ENCODE data around the gene SON. TPM values are rescaled to one million over a fixed set of nuclear protein-coding genes. Genes with fewer than 3 reads are reported as not detected.

SON gene
- total and polyA plus RNA-seq, 2 of the 13 experiments (the other 11 are each of a cell fraction or from before 2014, with no cell fraction given): 61.3 to 78.3 TPM

DNA sequence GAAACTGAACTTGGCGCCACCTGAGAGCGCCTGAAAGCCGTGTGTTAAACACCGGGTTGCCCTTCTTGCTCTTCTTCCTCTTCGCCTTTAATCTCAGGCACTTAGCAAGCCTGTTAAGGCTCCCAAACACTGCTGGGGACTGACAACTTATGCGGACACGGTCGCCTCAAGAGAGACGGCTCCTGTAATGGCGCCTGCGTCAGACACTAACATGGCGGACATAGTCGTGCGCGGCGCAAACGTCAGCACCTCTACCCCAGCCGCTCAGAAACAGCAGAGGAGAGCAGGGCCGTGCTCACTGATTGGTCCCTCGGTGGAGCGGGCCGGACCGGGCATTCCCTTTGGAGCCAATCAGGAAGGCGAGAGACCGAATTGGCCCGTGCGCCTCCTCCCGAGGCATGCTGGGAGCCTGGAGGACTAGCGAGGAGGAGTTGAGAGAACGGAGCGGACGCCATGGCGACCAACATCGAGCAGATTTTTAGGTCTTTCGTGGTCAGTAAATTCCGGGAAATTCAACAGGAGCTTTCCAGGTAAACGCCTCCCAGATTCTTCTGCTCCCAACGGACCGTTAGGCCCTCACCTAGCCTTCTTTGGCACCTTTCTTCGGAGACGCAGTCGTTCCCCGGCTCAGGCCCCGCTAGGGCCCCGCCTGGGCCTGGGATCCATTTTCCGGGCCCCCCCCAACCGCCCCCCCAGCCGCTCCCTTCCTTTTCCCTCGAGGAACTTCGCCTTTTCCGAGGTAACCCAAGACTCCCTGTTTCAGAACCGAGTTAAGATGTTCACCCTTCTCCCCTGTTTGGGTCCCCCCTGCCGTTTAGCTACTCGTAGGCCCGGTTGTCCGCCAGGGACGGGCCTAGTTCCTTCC, at the start of gene SON (continued):
- TF ChIP-seq DMAP1 (CRISPR knock-in tag; IDR thresholded peaks at IDR 0.05) (peak; percentile 91), CBFB (CRISPR knock-in tag; IDR thresholded peaks at IDR 0.05) (no peak), REXO4 (CRISPR knock-in tag; IDR thresholded peaks at IDR 0.05; ENCODE audit: borderline replicate concordance) (no peak), ZNF337 (CRISPR knock-in tag; IDR thresholded peaks at IDR 0.05; ENCODE audit: borderline replicate concordance, low read depth) (no peak), KDM5B (CRISPR knock-in tag; IDR thresholded peaks at IDR 0.05; ENCODE audit: borderline replicate concordance) (no peak), HDAC6 (IDR thresholded peaks at IDR 0.05; ENCODE audit: low read depth, low read length) (no peak), ZFP36L1 (CRISPR knock-in tag; IDR thresholded peaks at IDR 0.05) (no peak), ZNF343 (CRISPR knock-in tag; IDR thresholded peaks at IDR 0.05) (no peak), CHCHD3 (CRISPR knock-in tag; IDR thresholded peaks at IDR 0.05) (peak; percentile 12; the same call in 1 of the 2 replicates), MTA3 (CRISPR knock-in tag; IDR thresholded peaks at IDR 0.05) (no peak), ZNF652 (CRISPR knock-in tag; IDR thresholded peaks at IDR 0.05; ENCODE audit: borderline replicate concordance, low read depth) (no peak), KLF13 (CRISPR knock-in tag; IDR thresholded peaks at IDR 0.05) (no peak), NRL (CRISPR knock-in tag; IDR thresholded peaks at IDR 0.05; ENCODE audit: borderline replicate concordance) (0 out of 2 replicates have a peak, but pooled peaks have one; percentile 11), ZSCAN9 (CRISPR knock-in tag; IDR thresholded peaks at IDR 0.05; ENCODE audit: borderline replicate concordance) (no peak), ZNF772 (CRISPR knock-in tag; IDR thresholded peaks at IDR 0.05) (no peak; the same call in none of the 2 replicates), ZMYM4 (CRISPR knock-in tag; IDR thresholded peaks at IDR 0.05) (peak; percentile 67), CCDC6 (CRISPR knock-in tag; IDR thresholded peaks at IDR 0.05) (peak; percentile 73; the same call in 1 of the 2 replicates), TBX2 (CRISPR knock-in tag; IDR thresholded peaks at IDR 0.05; ENCODE audit: borderline replicate concordance) (peak; percentile 55)
- TF ChIP-seq, protein P1, sequence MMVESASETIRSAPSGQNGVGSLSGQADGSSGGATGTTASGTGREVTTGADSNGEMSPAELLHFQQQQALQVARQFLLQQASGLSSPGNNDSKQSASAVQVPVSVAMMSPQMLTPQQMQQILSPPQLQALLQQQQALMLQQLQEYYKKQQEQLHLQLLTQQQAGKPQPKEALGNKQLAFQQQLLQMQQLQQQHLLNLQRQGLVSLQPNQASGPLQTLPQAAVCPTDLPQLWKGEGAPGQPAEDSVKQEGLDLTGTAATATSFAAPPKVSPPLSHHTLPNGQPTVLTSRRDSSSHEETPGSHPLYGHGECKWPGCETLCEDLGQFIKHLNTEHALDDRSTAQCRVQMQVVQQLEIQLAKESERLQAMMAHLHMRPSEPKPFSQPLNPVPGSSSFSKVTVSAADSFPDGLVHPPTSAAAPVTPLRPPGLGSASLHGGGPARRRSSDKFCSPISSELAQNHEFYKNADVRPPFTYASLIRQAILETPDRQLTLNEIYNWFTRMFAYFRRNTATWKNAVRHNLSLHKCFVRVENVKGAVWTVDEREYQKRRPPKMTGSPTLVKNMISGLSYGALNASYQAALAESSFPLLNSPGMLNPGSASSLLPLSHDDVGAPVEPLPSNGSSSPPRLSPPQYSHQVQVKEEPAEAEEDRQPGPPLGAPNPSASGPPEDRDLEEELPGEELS (CRISPR knock-in tag; IDR thresholded peaks at IDR 0.05): 0 out of 2 replicates have a peak, but pooled peaks have one; percentile 2
- TF ChIP-seq, protein P2, sequence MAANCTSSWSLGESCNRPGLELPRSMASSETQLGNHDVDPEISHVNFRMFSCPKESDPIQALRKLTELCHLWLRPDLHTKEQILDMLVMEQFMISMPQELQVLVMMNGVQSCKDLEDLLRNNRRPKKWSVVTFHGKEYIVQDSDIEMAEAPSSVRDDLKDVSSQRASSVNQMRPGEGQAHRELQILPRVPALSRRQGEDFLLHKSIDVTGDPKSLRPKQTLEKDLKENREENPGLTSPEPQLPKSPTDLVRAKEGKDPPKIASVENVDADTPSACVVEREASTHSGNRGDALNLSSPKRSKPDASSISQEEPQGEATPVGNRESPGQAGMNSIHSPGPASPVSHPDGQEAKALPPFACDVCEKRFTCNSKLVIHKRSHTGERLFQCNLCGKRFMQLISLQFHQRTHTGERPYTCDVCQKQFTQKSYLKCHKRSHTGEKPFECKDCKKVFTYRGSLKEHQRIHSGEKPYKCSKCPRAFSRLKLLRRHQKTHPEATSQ (CRISPR knock-in tag; IDR thresholded peaks at IDR 0.05; ENCODE audit: borderline replicate concordance): 0 out of 2 replicates have a peak, but pooled peaks have one; percentile 48
- TF ChIP-seq, protein P3, sequence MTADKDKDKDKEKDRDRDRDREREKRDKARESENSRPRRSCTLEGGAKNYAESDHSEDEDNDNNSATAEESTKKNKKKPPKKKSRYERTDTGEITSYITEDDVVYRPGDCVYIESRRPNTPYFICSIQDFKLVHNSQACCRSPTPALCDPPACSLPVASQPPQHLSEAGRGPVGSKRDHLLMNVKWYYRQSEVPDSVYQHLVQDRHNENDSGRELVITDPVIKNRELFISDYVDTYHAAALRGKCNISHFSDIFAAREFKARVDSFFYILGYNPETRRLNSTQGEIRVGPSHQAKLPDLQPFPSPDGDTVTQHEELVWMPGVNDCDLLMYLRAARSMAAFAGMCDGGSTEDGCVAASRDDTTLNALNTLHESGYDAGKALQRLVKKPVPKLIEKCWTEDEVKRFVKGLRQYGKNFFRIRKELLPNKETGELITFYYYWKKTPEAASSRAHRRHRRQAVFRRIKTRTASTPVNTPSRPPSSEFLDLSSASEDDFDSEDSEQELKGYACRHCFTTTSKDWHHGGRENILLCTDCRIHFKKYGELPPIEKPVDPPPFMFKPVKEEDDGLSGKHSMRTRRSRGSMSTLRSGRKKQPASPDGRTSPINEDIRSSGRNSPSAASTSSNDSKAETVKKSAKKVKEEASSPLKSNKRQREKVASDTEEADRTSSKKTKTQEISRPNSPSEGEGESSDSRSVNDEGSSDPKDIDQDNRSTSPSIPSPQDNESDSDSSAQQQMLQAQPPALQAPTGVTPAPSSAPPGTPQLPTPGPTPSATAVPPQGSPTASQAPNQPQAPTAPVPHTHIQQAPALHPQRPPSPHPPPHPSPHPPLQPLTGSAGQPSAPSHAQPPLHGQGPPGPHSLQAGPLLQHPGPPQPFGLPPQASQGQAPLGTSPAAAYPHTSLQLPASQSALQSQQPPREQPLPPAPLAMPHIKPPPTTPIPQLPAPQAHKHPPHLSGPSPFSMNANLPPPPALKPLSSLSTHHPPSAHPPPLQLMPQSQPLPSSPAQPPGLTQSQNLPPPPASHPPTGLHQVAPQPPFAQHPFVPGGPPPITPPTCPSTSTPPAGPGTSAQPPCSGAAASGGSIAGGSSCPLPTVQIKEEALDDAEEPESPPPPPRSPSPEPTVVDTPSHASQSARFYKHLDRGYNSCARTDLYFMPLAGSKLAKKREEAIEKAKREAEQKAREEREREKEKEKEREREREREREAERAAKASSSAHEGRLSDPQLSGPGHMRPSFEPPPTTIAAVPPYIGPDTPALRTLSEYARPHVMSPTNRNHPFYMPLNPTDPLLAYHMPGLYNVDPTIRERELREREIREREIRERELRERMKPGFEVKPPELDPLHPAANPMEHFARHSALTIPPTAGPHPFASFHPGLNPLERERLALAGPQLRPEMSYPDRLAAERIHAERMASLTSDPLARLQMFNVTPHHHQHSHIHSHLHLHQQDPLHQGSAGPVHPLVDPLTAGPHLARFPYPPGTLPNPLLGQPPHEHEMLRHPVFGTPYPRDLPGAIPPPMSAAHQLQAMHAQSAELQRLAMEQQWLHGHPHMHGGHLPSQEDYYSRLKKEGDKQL (CRISPR knock-in tag; IDR thresholded peaks at IDR 0.05; ENCODE audit: low read depth): no peak

All from HepG2 (cell line).